ENCODE data around the gene SPATA20. TPM values are rescaled to one million over a fixed set of nuclear protein-coding genes. Genes with fewer than 3 reads are reported as not detected.

Gene SPATA20
- total RNA-seq, 2 experiments from 2014 or later: 10.2 to 10.3 TPM

DNA sequence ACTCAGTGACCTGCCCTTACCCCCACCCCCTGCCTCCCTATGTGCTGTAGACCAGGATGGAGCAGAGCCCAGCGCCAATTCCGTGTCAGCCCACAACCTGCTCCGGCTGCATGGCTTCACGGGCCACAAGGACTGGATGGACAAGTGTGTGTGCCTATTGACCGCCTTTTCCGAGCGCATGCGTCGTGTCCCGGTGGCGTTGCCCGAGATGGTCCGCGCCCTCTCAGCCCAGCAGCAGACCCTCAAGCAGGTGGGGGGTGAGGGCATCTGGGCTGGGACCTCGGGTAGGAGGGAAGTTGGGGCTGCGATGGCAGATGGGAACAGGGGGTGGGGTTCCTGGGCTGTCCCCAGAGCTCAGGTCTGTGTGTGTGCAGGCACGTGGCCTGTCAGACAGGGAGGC lies 7.2 kb downstream of the SPATA20 start:
- H3K9me3 Mint-ChIP-seq: no peaks in the 10 kb centered on the region
- peaks cover 17% of the 10 kb centered on the region in 2 experiments for H3K27me3 ChIP-seq (ENCODE audit: control insufficient read depth in 1 of 2, insufficient read depth in 2 of 2, low read length in 2 of 2)
- H3K4me3 Mint-ChIP-seq: no peak overlapping the region
- H3K36me3 Mint-ChIP-seq (ENCODE audit: low read depth): no peaks in the 10 kb centered on the region
- peaks cover 0 to 4% of the 10 kb centered on the region in 2 experiments for H3K9me3 ChIP-seq (ENCODE audit: control insufficient read depth in 1 of 2, insufficient read depth in 1 of 2, low read length in 2 of 2)
- H3K4me1 ChIP-seq (ENCODE audit: insufficient read depth, low read length): peaks cover 7% of the 10 kb centered on the region
- peaks cover 10% of the 10 kb centered on the region for H3K4me1 Mint-ChIP-seq (ENCODE audit: low read depth)
- ChIA-PET POLR2A (no interaction called here), CTCF (no interaction called here)
- H3K27me3 Mint-ChIP-seq: peaks cover 31% of the 10 kb centered on the region
- no peak overlapping the region for H3K27ac ChIP-seq (ENCODE audit: low read depth in 1 of 2, low read length in 2 of 2)
- no peak for DNase-seq
- no peak overlapping the region for H3K27ac Mint-ChIP-seq
- no peak for ATAC-seq (ENCODE audit: poor library complexity)
- H3K4me3 ChIP-seq (ENCODE audit: low read length): no peak overlapping the region
- TF ChIP-seq, protein P1, sequence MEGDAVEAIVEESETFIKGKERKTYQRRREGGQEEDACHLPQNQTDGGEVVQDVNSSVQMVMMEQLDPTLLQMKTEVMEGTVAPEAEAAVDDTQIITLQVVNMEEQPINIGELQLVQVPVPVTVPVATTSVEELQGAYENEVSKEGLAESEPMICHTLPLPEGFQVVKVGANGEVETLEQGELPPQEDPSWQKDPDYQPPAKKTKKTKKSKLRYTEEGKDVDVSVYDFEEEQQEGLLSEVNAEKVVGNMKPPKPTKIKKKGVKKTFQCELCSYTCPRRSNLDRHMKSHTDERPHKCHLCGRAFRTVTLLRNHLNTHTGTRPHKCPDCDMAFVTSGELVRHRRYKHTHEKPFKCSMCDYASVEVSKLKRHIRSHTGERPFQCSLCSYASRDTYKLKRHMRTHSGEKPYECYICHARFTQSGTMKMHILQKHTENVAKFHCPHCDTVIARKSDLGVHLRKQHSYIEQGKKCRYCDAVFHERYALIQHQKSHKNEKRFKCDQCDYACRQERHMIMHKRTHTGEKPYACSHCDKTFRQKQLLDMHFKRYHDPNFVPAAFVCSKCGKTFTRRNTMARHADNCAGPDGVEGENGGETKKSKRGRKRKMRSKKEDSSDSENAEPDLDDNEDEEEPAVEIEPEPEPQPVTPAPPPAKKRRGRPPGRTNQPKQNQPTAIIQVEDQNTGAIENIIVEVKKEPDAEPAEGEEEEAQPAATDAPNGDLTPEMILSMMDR (IDR thresholded peaks at IDR 0.05): no peak
- no peaks in the 10 kb centered on the region for H3K36me3 ChIP-seq (ENCODE audit: insufficient read depth, low read length)
- intact Hi-C loops (cut with DNase I, micrococcal nuclease): no loop called here

DNA sequence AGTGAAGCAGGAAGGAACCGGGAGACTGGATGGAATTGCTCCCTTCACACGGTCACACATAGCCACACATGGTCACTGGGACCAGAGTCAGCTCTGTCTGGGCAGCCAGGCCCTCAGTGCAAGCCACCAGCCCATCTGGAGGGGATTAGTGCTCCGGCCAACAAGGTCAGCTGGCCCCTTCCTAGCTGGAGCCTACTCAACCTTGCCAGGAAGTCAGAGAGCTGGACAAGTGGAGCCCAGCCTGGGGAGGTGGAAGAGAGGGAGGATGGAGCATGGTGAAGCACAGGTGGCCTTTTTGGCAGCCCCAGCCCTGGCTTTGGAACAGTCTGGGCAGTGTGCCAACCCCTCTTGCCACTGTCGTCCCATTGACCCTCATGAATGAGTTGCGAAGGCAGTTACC lies 9.8 kb downstream of the SPATA20 start:
- peaks cover 29% of the 10 kb centered on the region for H3K4me1 ChIP-seq (ENCODE audit: insufficient read depth, low read length)
- ATAC-seq (ENCODE audit: poor library complexity) (no peak), DNase-seq (no peak)
- H3K4me3 Mint-ChIP-seq: no peak overlapping the region
- intact Hi-C loops (cut with DNase I, micrococcal nuclease): loop anchor here in 1 of 2 experiments (5.0 kb wide), 1 partner anchor 135 kb away; no protein-coding TSS in a partner anchor
- H3K27me3 ChIP-seq (ENCODE audit: control insufficient read depth in 1 of 2, insufficient read depth in 2 of 2, low read length in 2 of 2): peaks cover 33 to 36% of the 10 kb centered on the region in 2 experiments
- H3K36me3 ChIP-seq (ENCODE audit: insufficient read depth, low read length): no peaks in the 10 kb centered on the region
- peaks cover 43% of the 10 kb centered on the region for H3K27me3 Mint-ChIP-seq
- H3K27ac ChIP-seq (ENCODE audit: low read depth in 1 of 2, low read length in 2 of 2): no peak overlapping the region
- no peaks in the 10 kb centered on the region for H3K9me3 Mint-ChIP-seq
- no peak overlapping the region for H3K27ac Mint-ChIP-seq
- CTCF ChIA-PET: no interaction called here
- peaks cover 0 to 15% of the 10 kb centered on the region in 2 experiments for H3K9me3 ChIP-seq (ENCODE audit: control insufficient read depth in 1 of 2, insufficient read depth in 1 of 2, low read length in 2 of 2)
- H3K4me3 ChIP-seq (ENCODE audit: low read length): no peak overlapping the region
- H3K4me1 Mint-ChIP-seq (ENCODE audit: low read depth): peaks cover 21% of the 10 kb centered on the region
- TF ChIP-seq, protein P1 (IDR thresholded peaks at IDR 0.05): no peak
- no peaks in the 10 kb centered on the region for H3K36me3 Mint-ChIP-seq (ENCODE audit: low read depth)
- POLR2A ChIA-PET: no interaction called here

DNA sequence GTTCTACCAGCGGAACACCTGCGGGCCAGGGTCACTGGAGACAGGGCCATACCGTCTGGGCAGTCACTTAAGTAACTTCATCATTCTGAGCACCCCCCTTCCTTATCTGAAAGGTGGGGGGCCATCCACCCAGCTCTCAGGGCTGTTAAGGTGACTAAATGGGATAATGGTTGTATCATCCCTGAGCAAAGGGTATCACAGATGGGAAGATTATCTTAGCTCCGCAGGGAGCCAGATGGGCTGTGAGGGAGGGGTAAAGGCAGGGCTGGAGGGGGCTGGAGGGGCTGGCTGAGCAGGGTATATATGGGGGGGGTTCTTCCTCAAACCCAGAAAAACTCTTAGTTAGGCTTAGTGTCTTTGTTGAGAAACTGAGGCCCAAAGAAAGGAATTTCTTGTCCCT lies 10.7 kb downstream of the SPATA20 start:
- TF ChIP-seq, protein P1 (IDR thresholded peaks at IDR 0.05): no peak
- Mint-ChIP-seq H3K36me3 (ENCODE audit: low read depth) (no peaks in the 10 kb centered on the region), H3K9me3 (no peaks in the 10 kb centered on the region), H3K27me3 (peaks cover 50% of the 10 kb centered on the region), H3K4me1 (ENCODE audit: low read depth) (peaks cover 26% of the 10 kb centered on the region), H3K27ac (no peak overlapping the region), H3K4me3 (peak overlapping the region; percentile 45)
- intact Hi-C loops (cut with DNase I, micrococcal nuclease): loop anchor here in 1 of 2 experiments (5.0 kb wide), 1 partner anchor 135 kb away; no protein-coding TSS in a partner anchor
- Histone ChIP-seq H3K36me3 (ENCODE audit: insufficient read depth, low read length) (no peaks in the 10 kb centered on the region), H3K27ac (ENCODE audit: low read depth in 1 of 2, low read length in 2 of 2) (no peak overlapping the region), H3K27me3 (ENCODE audit: control insufficient read depth in 1 of 2, insufficient read depth in 2 of 2, low read length in 2 of 2) (peaks cover 40 to 42% of the 10 kb centered on the region in 2 experiments), H3K4me3 (ENCODE audit: low read length) (no peak overlapping the region), H3K4me1 (ENCODE audit: insufficient read depth, low read length) (peaks cover 37% of the 10 kb centered on the region), H3K9me3 (ENCODE audit: control insufficient read depth in 1 of 2, insufficient read depth in 1 of 2, low read length in 2 of 2) (peaks cover 0 to 21% of the 10 kb centered on the region in 2 experiments)
- ATAC-seq (ENCODE audit: poor library complexity) (no peak), DNase-seq (no peak)
- ChIA-PET CTCF (no interaction called here), POLR2A (no interaction called here)
